Measurements from ENCODE around the gene OR1L8.

- TF ChIP-seq TAF1 (IDR thresholded peaks at IDR 0.05; ENCODE audit: borderline replicate concordance, insufficient read depth, low read length) (no peak), POLR2AphosphoS5 (IDR thresholded peaks at IDR 0.05; ENCODE audit: low read depth, low read length) (no peak), REST (IDR thresholded peaks at IDR 0.05; ENCODE audit: insufficient read depth in 1 of 2, low read depth in 2 of 2, low read length in 2 of 2) (no peak), FOXP2 (optimal IDR thresholded peaks at IDR 0.05; ENCODE audit: borderline replicate concordance, extremely low read depth, extremely low read length, insufficient read depth) (no peak), SIN3A (IDR thresholded peaks at IDR 0.05; ENCODE audit: borderline replicate concordance, insufficient read depth, low read length) (no peak)
These were observed 63.8 kb downstream of the OR1L8 start for GRCh38 chr9:122519376-122519775.
